A549 (cell line): ENCODE measurements around the gene NOS1. TPM values are rescaled to one million over a fixed set of nuclear protein-coding genes. Genes with fewer than 3 reads are reported as not detected.

Experiments used
- ATAC-seq, 2 experiments: fragments of 200-7000 bp in 1 of 2; fragments of >200 bp in 1 of 2; cut with Nextera tagmentation in 1 of 2; cut with Tn5 transposase in 1 of 2; 3 replicates each; pipeline versions ENCODE4 v1.8.0 to v1.9.1; 2018 to 2020; ENCODE audit warnings: mild to moderate bottlenecking in 1 of 2, moderate library complexity in 1 of 2
- CTCF ChIA-PET: fragments of 300-600 bp; sonication (Branson Sonifier 250); formaldehyde crosslinking; extraction: SDS; loops from one replicate; lab custom pipeline; 2021; ENCODE audit warnings: antibody characterized with exemption, inconsistent platforms; lab: Yijun Ruan, JAX
- POLR2A ChIA-PET: fragments of 350-600 bp; formaldehyde crosslinking; extraction: SDS; loops from one replicate; lab custom pipeline; 2021; ENCODE audit warnings: antibody characterized with exemption, inconsistent platforms; lab: Yijun Ruan, JAX
- DNase-seq, 2 experiments: peaks; one replicate each; pipeline versions ENCODE4 v3.0.0 to v3.0.0-alpha.2; 2011 to 2016; ENCODE audit warnings: low read depth in 1 of 2, low spot score in 1 of 2
- FAIRE-seq: peaks from 2 replicates; lab custom pipeline; 2011; peaks lifted over from hg19 to GRCh38; lab: Jason Lieb, UNC
- H3K27ac ChIP-seq, 2 experiments: fragments of >200 bp; sonication (Bioruptor Twin); formaldehyde crosslinking; 3 replicates each; pipeline ENCODE4 v1.5.1; 2016 to 2017
- H3K4me1 ChIP-seq: fragments of >200 bp; sonication (Bioruptor Twin); formaldehyde crosslinking; 3 replicates; pipeline ENCODE4 v1.6.1; 2016
- H3K4me2 ChIP-seq: fragments of >200 bp; sonication (Bioruptor Twin); formaldehyde crosslinking; 3 replicates; pipeline ENCODE4 v1.6.1; 2016
- H3K4me3 ChIP-seq: fragments of >200 bp; sonication (Bioruptor Twin); formaldehyde crosslinking; 3 replicates; pipeline ENCODE4 v1.5.1; 2016
- H3K9me3 ChIP-seq: fragments of >200 bp; sonication (Bioruptor Twin); formaldehyde crosslinking; 3 replicates; pipeline ENCODE4 v1.6.1; 2016
- ELK1 ChIP-seq: fragments of 150-350 bp; IDR thresholded peaks from 2 replicates; pipeline ENCODE4 v1.6.1; 2014; ENCODE audit warnings: low read depth, mild to moderate bottlenecking, low read length
- EP300 ChIP-seq, 2 experiments: fragments of >200 bp; sonication (Bioruptor Twin); formaldehyde crosslinking; IDR thresholded peaks; 2 replicates in 1 of 2; 3 replicates in 1 of 2; pipeline ENCODE4 v1.6.1; 2016 to 2017
- FOSB ChIP-seq: fragments of 250-450 bp; sonication (Bioruptor Pico); IDR thresholded peaks from 2 replicates; pipeline ENCODE4 v1.5.0; 2020; ENCODE audit warnings: mild to moderate bottlenecking, moderate library complexity
- FOXS1 ChIP-seq: fragments of 250-450 bp; sonication (Bioruptor Pico); IDR thresholded peaks from 2 replicates; pipeline ENCODE4 v1.5.0; 2020; ENCODE audit warnings: mild to moderate bottlenecking, moderate library complexity
- HDAC2 ChIP-seq: fragments of 200-600 bp; sonication (generic); IDR thresholded peaks from 2 replicates; pipeline ENCODE4 v1.6.1; 2016
- HOXB13 ChIP-seq: fragments of 250-450 bp; sonication (Bioruptor Pico); IDR thresholded peaks from 2 replicates; pipeline ENCODE4 v1.5.0; 2020; ENCODE audit warnings: low read depth, mild to moderate bottlenecking, moderate library complexity
- MAX ChIP-seq: IDR thresholded peaks from 2 replicates; pipeline ENCODE4 v1.6.1; 2012
- MAZ ChIP-seq: fragments of 150-350 bp; IDR thresholded peaks from 2 replicates; pipeline ENCODE4 v1.6.1; 2014; ENCODE audit warnings: antibody characterized with exemption, low read depth, low read length, borderline replicate concordance
- NPAS2 ChIP-seq: fragments of 250-450 bp; sonication (Bioruptor Pico); IDR thresholded peaks from 2 replicates; pipeline ENCODE4 v1.8.0; 2022; ENCODE audit warnings: mild to moderate bottlenecking, moderate library complexity, borderline replicate concordance
- PBX3 ChIP-seq: IDR thresholded peaks from 2 replicates; pipeline ENCODE4 v1.6.1; 2012
- PHF8 ChIP-seq: fragments of 200-600 bp; sonication (generic); IDR thresholded peaks from 2 replicates; pipeline ENCODE4 v1.6.1; 2016; ENCODE audit warnings: low read depth, mild to moderate bottlenecking, antibody characterized with exemption, moderate library complexity, borderline replicate concordance
- POLR2A ChIP-seq: IDR thresholded peaks from 2 replicates; pipeline ENCODE4 v1.6.1; 2012; ENCODE audit warnings: mild to moderate bottlenecking, low read length
- RCOR1 ChIP-seq: fragments of 150-350 bp; IDR thresholded peaks from 2 replicates; pipeline ENCODE4 v1.6.1; 2014; ENCODE audit warnings: antibody characterized with exemption, low read length, low read depth
- REST ChIP-seq: fragments of 200-600 bp; sonication (generic); IDR thresholded peaks from 2 replicates; pipeline ENCODE4 v1.6.1; 2016; ENCODE audit warnings: antibody characterized with exemption, mild to moderate bottlenecking, moderate library complexity
- SREBF2 ChIP-seq: fragments of 450-650 bp; IDR thresholded peaks from 2 replicates; pipeline ENCODE4 v1.6.1; 2014; ENCODE audit warnings: mild to moderate bottlenecking, moderate library complexity
- TP53 ChIP-seq: fragments of 250-450 bp; sonication (Bioruptor Pico); IDR thresholded peaks from 2 replicates; pipeline ENCODE4 v1.5.0; 2021; ENCODE audit warnings: mild to moderate bottlenecking, moderate library complexity
- USF2 ChIP-seq: fragments of 450-650 bp; IDR thresholded peaks from 2 replicates; pipeline ENCODE4 v1.6.1; 2014; ENCODE audit warnings: antibody characterized with exemption
- WGBS: methylation state at CpG from one replicate; pipeline ENCODE4 v1.1.6; 2017; ENCODE audit errors: missing lambda C conversion rate; 5-methylcytosine and 5-hydroxymethylcytosine counted together
- polyA plus RNA-seq, 4 experiments: library from polyadenylated mRNA; depleted of rRNA in 3 of 4; stranded (reverse); fragments of >200 nt; fragmentation: RNase III in 1 of 4; extraction: RNeasy Plus Mini Kit Qiagen cat#74134 plus additional on column Dnase treatment in 1 of 4; gene quantifications; 2 replicates in 3 of 4; 3 replicates in 1 of 4; pipeline ENCODE4 v1.2.3, GENCODE V29; 2011 to 2017

NOS1 gene
- polyA plus RNA-seq, 2 of the 4 experiments (the other 2 are of a cell fraction), result 0.10 to 0.39 TPM

GRCh38 chr12:117394491-117394890, 33.1 kb upstream of the NOS1 start:
- CTCF ChIA-PET, result interaction anchor here (0.8 to 1.1 kb wide), 4 partner anchors 11 to 443 kb away, joined by 3 to 7 read pairs (median 4); no protein-coding TSS in a partner anchor
- TF ChIP-seq PHF8, result no peak
- TF ChIP-seq, all 56 proteins: peak for 0
- POLR2A ChIA-PET, result no interaction called here
- WGBS, result 35% methylated on average over 1 of the region's 1 CpG
- Histone ChIP-seq H3K4me3 (no peak overlapping the region), H3K4me2 (no peak overlapping the region), H3K9me3 (0 out of 3 replicates have a peak, but pooled peaks cover 7% of the 10 kb centered on the region), H3K4me1 (no peaks in the 10 kb centered on the region), H3K27ac (no peak overlapping the region)
- DNase-seq (no peak), ATAC-seq (no peak), FAIRE-seq (no peak)

- CTCF ChIA-PET, result interaction anchor here (1.1 to 1.2 kb wide), 3 partner anchors 16 to 27 kb away, joined by 3 to 7 read pairs (median 4); no protein-coding TSS in a partner anchor
- 64% methylated on average over 7 of the region's 7 CpGs for WGBS
- FAIRE-seq (no peak), DNase-seq (no peak), ATAC-seq (no peak)
- POLR2A ChIA-PET, result no interaction called here
- Histone ChIP-seq H3K4me1 (no peaks in the 10 kb centered on the region), H3K27ac (no peak overlapping the region), H3K4me2 (no peak overlapping the region), H3K4me3 (no peak overlapping the region), H3K9me3 (0 out of 3 replicates have a peak, but pooled peaks cover 7% of the 10 kb centered on the region)
- TF ChIP-seq HDAC2, result no peak
- TF ChIP-seq MAX, result no peak
- no peak for TF ChIP-seq FOSB (CRISPR knock-in tag)
- no peak for TF ChIP-seq RCOR1
- TF ChIP-seq POLR2A, result no peak
- TF ChIP-seq MAZ, result no peak
- no peak for TF ChIP-seq NPAS2 (CRISPR knock-in tag)
- TF ChIP-seq EP300 (IDR thresholded peaks at IDR 0.05), result no peak
- no peak for TF ChIP-seq ELK1
- no peak for TF ChIP-seq FOXS1 (CRISPR knock-in tag)
- no peak for TF ChIP-seq PBX3
- TF ChIP-seq HOXB13, result no peak
- no peak for TF ChIP-seq USF2
- TF ChIP-seq PHF8, result no peak
- TF ChIP-seq SREBF2, result no peak
- no peak for TF ChIP-seq TP53
- no peak for TF ChIP-seq REST
- TF ChIP-seq, all 56 proteins: peak for 0
These were observed 32.2 kb upstream of the NOS1 start for GRCh38 chr12:117393656-117394055.
